ENCODE measurements around the gene MTMR11.

GRCh38 chr1:149906570-149907075 is 30.1 kb downstream of the MTMR11 start:
- TF ChIP-seq CTCF (IDR thresholded peaks at IDR 0.05): no peak
- no peak for TF ChIP-seq POLR2AphosphoS5 (IDR thresholded peaks at IDR 0.05)
